Midbrain (tissue), 1 donor: ENCODE measurements around the gene TRA2B.

ENCODE experiments used
- DNase-seq: peaks from one replicate; lab custom pipeline; 2025; lab: John Stamatoyannopoulos, UW

Gene TRA2B

DNA sequence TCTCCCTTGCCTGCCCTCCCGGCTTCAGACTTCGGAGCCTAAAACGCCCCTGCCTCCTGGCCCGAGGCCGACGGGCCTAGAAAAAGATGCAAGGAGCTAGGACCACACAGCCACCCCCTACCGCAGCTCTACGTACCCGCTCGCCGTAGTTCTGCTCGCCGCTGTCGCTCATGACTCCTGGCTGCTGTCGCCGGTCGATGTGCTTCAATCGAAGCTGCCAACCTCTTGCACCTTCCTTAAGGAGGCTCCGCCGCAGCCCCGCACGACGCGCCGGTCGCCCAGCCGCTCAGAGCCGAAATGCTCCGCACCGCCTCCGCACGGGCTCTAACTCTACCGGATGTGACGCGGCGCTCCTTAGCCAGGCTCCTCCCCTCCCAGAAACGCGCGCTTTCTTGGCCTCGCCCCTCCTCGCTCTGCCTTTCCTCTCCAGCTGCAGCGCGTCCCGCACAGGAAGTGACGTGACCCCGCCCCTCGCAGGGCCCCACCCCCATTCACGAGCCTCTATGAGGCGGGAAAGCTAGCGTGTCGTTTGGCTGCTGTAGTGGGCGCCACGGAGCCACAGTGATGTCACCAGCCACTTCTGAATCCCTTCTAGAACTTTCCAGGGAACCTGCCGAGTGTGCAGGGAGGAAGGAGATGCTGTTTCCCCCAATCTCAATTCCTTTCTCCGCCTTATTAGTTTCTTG lies at the start of gene TRA2B:
TSS of gene TRA2B (minus strand) at position 326 of the 686 bp plus-strand sequence. CDS start at position 172, 154 bp downstream.
- peak; percentile 99 for DNase-seq

DNA sequence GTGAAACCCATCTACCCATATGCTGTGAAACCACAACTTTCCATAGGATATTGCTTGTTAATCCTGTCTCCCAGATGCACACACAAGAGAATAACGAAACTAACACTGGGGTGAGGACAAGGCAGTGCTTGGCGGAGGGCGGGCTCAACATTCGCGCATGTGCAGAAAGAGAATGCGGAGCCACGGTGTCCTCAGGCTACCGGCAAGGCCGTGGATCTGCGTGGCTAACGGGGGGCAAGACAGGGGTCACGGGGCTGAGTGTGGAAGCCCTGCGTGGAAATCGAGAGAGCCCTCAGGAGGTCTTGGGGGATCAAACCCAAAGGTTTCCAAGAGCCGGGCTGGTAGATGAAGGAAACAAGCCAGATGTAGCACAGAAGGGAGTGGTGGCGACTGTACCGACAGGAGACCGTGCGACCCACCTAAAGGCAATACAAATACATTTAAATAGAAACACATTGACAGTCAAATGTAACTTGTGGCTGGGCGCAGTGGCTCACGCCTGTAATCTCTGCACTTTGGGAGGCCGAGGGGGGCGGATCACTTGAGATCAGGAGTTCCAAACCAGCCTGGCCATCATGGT lies 48.5 kb upstream of the TRA2B start:
- no peak for DNase-seq

DNA sequence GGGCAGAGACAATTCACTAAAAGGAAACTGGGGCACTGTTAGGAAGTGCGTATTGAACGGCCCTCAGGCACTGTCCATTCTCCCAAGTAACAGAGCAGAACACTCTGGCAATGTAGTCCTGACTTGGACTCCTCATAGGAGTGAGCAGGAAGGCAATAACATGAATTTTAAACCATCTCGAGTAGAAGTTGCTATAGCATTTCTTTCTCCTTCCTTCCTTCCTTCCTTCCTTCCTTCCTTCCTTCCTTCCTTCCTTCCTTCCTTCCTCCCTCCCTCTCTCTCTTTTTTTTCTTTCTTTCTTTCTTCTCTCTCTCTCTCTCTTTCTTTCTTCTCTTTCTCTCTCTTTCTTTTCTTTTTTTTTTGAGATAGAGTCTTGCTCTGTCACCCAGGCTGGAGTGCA lies 46.4 kb upstream of the TRA2B start:
- DNase-seq, result no peak

DNA sequence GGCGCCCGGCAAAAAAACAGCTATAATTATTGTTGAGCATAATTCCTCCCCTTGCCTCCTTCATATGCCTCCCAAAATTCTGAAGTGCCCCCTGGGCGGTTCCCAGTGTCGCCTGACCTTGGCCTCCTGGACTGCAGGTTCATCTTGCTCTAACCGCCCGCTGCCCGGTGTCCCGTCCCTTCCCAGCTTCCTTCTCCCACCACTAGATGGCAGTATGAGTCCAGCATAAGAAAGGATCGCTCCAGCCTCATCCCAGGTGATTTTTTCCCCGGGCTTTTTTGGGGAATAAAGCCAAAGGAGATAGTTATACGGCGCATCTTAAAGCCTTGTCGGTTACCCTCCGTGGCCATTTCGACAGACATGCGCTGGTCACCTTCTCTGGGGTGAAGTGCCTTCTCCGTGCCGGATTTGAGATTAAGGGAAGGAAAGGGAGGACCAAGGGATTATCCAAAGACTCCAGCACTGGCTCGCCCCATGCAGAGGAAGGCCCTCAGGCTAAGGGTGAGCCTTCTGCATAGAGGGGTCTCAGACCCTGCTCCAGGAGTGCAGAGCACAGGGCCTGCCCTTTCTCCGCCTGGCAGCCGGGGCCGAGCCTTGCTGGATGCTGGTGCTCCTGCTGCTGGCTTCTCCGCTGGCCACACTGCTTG lies 45.8 kb upstream of the TRA2B start:
- peak; percentile 80 for DNase-seq

DNA sequence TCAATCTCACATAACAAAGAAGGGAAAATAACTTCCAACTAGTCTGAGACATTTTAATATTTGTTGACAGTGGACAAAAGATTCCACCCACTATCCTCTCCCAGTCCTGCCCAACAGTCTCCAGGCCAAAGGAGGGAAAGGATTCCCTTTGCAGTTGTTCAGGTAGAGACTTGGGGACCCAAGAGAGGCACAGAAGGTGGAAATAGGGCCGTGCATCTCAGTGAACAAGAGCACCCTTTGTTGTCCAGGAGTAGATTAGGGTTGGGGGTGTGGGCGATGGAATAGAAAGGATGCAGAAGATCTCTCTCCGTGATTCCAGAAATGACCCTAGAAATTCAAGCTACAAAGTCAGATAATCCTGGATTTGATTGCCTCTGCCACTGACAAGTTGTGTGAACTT lies 44.8 kb upstream of the TRA2B start:
- no peak for DNase-seq

DNA sequence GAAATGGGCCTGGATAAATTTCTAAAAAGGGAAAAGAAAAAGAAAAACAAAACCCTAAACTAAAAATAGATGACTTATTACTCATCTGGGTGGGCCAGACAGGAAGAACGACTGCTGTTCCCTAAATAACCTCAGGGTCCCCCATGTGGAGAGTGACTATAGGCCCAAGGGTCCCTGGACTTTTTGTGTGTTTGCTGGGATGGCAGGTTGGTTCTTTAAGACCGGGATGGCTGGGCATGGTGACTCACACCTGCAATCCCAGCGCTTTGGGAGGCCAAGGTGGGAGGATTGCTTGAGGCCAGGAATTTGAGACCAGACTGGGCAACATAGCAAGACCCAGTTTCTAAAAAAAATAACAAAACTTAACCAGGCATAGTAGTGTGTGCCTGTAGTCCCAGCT lies 43.8 kb upstream of the TRA2B start:
- no peak for DNase-seq

DNA sequence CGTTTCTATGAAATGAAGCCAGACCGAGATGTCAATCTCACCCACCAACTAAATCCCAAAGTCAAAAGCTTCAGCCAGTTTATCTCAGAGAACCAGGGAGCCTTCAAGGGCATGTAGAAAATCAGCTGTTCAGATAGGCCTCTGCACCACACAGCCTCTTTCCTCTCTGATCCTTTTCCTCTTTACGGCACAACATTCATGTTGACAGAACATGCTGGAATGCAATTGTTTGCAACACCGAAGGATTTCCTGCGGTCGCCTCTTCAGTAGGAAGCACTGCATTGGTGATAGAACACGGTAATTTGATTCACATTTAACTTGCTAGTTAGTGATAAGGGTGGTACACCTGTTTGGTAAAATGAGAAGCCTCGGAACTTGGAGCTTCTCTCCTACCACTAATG lies 41.9 kb upstream of the TRA2B start:
- no peak for DNase-seq

DNA sequence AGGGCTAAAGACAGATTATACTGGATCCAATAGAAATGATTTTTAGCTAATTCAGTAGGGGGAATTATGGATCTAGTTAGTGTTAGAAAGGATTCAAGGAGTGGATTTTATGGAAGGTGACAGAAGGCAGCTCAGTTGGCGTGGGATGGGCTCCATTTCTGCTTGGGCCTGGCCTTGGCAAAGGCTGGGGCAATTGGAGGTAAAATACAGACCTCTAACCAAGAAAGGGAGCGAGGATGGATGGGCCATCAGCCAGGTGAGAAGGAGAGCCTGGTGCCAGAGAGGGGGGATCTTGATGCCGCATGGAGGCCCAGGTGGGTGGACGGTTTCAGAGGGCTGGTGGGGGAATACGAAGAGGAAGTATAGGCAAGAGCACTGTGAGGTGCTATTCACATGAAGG lies 40.7 kb upstream of the TRA2B start:
- DNase-seq, result no peak

DNA sequence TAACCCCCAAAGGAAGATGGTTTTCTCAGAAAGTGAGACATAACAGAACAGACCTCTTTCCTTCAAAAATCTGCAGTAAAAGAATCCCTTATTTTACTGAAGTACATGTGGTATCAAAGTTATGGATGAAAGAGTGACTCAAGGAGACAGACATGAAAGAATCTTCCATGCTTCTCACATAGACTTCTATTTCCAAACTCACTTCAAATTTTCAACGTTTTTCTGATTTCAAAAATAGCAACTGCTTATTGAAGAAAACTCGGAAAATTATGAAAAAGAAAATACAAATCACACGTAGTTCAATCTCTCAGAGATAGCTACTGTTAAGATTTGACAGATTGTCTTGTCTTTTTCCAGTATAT lies 39.8 kb upstream of the TRA2B start:
- DNase-seq, result no peak

DNA sequence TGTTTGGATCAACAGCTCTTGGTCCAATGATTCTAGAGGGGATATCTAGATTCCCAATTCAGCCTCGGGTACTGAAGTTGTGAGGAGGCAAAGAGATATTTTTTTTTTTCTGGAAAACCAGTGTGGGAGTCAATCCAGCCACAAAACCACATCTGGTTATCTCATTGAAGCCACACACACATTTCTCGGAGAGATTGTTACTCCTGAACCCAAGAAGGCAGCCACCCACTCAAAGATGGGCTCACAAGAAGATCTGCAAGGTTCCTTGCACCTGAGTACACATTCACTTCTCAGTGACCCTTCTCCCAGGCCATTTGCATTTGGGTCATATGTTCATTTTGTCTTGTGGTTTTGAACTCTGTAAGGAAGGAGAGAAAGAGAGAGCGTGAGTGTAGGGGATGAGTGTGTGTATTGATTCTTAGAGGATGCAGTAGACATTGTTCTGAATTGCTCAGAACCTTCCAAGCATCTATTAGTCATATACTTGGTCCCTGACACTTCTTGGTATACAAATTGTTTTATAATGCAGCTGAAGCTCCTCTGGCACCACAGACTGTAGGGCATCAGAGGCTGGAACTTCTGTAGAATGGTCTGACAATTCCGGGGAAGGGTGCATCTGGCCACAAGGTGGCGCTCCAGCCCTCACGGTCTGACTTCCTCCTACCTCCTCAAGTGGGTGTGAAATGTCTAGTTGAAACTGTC lies 39.3 kb upstream of the TRA2B start:
- DNase-seq, result peak; percentile 83

DNA sequence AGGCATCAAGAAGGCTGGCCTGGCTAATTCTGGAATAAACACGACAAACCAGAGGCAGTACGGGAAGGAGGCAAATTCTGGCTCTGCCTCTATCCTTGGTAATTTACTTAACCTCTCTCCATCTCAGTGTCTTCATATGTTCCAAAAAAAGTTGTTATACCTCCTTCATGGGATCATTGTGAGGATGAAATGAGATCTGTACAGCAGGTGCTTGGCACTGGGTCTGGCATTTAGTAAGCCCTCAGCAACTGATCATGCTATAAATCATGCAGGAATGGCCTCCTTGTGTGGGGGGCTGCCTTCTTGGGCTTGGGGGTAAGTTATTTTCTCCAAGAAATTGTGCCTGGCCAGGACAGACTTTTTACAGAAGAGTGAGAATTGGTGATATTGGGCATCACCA lies 38.3 kb upstream of the TRA2B start:
- no peak for DNase-seq

DNA sequence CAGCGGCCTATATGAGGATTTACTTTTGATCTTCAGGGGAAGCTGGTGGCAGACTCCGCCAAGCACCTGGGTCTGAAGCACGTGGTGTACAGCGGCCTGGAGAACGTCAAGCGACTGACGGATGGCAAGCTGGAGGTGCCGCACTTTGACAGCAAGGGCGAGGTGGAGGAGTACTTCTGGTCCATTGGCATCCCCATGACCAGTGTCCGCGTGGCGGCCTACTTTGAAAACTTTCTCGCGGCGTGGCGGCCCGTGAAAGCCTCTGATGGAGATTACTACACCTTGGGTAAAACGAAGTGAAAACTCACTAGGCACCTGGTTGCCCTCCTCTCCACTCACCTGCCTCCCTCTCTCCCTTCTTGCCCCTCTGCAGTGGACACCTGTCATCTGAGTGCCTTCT lies 33.8 kb upstream of the TRA2B start:
- DNase-seq, result no peak

DNA sequence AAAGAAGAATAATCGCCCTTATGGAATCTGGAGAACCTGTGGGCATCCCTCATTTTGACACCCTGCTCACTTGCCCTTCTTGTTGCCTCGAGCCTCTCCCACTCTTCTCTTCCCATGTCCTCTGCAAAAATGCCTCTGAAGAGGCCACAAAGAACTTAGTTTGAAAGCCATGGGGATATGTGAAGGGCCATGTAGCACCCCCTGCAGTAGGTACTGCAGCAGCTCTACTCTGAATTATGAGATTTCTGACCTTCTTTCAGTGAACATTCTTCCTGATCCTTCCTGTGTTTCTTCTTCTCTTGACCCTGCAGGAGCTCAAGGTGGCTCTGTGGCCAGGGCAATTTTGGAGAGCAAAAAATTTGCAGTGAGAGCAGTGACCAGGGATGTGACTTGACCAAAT lies 30.4 kb upstream of the TRA2B start:
- DNase-seq, result no peak

DNA sequence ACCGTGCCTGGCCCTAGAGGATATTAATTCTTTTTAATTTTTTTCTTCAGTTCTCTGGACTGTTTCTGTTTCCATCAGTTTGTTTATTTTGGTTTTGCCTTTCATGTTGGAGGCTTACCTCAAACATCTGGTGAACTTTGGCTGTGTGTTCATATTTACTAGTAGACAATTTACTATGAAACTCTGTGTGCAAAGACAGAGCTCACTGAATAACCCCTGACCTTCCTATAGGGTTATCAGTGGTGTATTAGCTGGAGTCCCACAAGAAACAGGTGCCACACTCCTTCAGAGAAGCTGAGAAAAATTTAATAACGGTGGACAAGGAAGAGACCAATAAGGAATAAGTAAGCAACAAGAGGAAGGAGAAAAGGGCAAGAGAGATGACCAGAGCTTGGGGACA lies 28.8 kb upstream of the TRA2B start:
- DNase-seq, result no peak

DNA sequence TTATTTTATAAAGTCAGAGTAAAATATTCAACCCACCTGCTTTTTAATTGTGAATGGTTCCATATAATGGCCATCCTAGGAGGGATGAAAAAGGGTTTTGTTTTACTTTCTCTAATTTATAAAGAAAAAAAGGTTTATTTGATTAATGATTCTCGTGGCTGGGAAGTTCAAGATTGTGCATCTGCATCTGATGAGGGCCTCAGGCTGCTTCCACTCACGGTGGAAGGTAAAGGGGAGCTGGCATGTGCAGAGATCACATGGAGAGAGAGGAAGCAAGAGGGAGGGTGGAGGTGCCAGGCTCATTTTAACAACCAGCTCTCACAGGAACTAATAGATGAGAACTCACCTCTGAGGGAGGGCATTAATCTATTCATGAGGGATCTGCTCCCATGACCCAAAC lies 27.7 kb upstream of the TRA2B start:
- no peak for DNase-seq

DNA sequence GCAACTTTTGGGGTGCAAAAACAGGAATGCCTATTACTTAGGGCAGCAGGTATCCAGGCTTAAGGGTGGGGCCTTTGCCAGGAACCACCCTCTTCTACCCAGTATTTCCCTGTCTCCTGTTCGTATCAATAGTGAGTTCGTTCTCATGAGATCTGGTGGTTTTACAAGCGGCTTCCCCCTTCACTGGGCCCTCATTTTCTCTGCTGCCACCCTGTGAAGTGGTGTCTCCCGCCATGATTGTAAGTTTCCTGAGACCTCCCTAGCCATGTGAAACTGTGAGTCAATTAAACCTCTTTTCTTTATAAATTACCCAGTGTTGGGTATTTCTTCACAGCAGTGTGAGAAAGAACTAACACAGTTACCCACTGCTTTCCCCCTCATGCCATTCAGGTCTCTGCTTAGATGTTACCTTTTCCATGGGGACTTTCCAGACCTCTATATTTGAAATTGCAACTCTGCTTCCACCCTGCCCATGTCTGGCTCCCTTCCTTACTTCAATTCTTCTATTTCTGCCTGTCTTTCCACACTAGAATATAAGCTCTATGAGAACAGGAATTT lies 23.9 kb upstream of the TRA2B start:
- DNase-seq, result no peak

DNA sequence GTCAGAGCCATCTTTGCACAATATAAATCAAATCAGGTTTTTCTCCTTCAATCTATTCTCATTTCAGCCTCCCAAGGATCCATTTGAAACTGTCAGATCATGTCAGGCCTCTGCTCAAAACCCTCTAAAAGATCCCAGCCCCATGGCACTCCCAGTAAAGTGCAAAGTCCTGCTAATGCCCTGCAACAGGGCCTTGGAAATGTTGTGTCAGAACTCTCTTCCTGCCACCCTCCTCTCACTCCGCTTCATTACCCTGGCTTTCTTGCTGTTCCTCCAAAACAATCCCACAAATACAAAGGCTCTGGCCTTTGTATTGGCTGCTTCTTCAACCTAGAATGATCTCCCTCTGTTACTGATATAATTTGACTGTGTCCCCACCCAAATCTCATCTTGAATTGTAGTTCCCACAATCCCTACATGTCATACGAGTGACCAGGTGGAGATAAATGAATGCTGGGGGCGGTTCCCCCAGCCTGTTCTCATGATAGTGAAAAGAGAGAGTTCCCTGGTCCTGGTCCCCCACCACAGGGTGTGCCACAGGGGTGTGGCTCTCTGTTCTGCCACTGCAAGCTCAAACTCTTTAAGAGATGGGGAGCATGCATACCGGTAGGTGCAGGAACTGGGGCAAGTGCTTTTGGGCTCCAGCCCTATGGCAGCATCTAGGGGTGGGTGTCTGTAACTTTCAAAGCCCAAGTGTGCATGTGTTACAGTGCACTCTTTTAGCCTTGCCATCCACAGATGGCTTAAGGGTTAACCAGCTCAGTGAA lies 22.9 kb upstream of the TRA2B start:
- DNase-seq, result no peak

DNA sequence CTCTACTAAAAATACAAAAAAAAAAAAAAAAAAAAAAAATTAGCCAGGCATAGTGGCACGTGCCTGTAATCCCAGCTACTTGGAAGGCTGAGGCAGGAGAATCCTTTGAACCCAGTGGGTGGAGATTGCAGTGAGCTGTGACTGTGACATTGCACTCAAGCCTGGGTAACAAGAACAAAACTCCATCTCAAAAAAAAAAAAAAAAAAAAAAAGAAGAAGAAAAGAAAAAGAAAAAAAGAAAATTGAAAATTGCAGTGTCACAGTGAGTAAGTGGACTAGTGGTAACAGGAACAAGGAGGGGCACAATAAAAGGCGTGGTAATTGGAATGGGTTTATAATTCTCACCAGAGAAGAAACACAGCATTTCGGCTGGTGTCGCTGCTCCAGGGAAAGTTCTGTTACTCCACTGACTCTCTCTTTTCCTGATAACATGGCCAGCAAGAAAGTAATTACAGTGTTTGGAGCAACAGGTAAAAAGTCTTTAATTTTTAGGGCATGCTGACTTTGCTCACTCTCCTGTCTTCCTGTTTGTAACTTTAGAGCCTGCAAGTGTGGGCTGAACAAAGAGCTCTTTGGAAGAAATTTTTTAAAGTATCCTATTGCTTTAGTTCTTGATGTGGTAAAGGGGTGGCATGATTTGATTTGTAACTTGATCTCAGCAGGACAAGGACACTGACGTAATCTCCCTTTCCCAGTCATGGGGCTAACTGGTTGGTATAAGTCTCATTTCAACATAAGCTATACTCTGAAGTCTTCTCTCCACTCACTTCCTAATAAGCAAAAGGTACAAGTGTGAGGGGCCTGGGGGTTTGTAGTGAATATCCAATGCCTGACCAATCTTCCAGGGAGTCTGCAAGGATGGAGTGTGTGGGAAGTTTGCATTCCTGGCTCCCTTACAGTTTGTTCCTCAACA lies 22.1 kb upstream of the TRA2B start:
- DNase-seq, result no peak

DNA sequence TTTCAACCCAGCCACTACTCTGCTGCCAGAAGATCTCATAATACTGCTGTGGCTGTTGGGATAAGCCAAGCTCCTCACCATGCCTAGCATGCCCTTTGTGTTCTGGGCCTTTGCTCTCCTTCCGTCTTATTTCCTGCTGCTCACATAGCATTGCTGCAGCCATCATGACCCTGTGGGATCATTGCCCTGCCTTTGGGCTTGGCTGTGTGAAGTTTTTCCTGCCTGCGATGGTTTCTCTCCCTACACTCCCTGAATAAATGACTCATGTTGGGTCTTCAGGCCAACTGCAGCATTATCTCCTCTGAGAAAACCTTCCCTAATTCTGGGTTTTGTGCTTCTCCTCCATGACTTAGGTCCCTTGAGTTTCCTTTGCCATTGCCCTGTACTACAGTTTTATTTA lies 20.8 kb upstream of the TRA2B start:
- DNase-seq, result no peak

DNA sequence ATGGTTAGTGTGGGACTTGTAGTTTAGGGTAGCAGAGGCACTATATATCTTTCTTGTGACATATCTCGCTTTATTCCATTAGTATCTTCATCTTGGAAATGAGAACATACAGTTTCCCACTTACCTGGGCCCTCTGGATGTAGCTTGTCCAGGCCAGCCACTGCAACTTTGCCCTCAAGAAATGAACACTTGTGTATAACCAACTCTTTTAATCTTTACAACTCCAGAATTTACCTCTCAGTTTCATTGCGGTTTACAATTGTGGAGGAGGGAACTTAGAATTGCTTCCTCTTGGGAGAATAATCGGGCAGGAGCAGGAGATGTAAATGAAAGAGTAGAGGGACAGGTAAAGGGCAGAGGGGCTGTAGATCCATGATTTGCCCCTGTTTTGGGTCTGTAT lies 18.4 kb upstream of the TRA2B start:
- no peak for DNase-seq

DNA sequence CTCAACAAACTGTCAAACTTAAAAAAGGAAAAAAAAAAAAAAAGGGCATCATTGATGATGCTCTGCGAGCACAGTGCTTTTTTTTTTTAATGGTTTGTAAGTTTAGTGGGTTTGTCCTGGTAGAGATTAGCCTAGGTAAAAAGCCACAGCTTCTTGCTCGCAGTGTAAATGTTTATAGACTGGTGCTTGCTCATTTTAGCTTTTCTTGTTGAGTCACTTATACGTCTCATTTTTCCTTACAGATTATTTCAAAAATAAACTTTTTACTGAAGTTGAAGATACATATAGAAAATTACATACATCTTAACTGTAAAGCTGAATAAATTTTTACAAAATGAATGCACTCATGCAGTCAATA lies 16.5 kb upstream of the TRA2B start:
- no peak for DNase-seq
